ENCODE measurements around the gene TMBIM1.

Gene TMBIM1

DNA sequence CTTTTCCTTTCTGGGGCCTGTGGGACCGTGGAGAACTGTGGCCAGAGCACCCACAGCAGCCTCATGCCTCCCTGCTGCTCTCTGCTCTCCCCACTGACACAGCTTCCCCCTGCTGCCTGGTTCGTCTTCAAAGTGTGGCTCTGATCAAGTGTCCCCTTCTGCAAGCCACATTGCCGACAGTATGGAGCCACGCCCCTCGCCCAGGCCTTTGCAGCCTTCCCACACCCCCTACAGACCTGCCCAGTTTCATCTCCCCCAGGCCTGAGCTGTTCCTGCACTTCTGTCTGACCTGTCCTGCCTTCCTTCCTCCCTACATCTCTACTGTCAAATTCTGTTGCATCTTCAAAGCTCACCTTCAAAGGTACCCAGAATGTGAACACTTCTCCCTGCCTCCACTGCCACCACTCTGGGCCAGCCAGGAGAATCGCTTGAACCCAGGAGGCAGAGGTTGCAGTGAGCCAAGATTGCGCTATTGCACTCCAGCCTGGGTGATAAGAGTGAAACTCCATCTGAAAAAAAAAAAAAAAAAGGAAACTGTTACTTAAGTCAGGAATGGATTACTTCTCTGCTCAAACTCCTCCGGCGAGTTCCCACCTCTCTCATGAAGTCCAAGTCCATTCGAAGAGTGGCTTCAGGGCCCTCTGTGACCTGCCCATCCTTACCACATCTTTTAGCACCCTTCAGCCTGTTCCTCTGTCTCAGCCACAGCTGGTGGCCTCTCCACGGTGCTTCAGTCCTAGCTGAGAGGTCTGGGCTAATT, 35.3 kb upstream of the TMBIM1 start:
- Histone ChIP-seq H3K36me3 (ENCODE audit: control insufficient read depth, insufficient read depth, low read length) (no peaks in the 10 kb centered on the region), H3K4me1 (ENCODE audit: control insufficient read depth, insufficient read depth, low read length) (peaks cover 48% of the 10 kb centered on the region), H3K9me3 (ENCODE audit: control insufficient read depth, low read length) (no peaks in the 10 kb centered on the region), H3K9ac (ENCODE audit: low read length) (no peak overlapping the region), H3K4me3 (ENCODE audit: low read length) (no peak overlapping the region), H3K27me3 (ENCODE audit: control insufficient read depth, insufficient read depth, low read length) (no peaks in the 10 kb centered on the region)

DNA sequence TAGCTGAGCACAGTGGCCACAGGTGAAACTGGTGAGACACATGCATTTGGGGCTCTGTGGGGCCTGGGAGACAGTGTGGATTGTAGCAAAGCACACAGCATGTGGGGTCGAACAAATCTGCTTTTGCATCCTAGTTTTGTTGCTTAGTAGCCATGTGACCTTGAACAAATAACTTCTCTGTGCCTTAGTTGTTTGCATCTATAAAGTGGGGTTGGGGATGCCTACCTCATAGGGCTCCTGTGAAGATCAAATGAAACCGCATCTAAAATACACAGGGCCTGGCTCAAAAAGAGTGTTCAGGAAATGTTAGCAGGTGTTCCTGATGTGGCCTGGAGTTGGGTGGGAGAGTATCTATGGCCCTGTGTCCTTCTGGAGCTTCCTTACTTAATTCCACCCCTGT, 34.0 kb upstream of the TMBIM1 start:
- H3K4me3 ChIP-seq (ENCODE audit: low read length): no peak overlapping the region
- no peaks in the 10 kb centered on the region for H3K9me3 ChIP-seq (ENCODE audit: control insufficient read depth, low read length)
- no peaks in the 10 kb centered on the region for H3K27me3 ChIP-seq (ENCODE audit: control insufficient read depth, insufficient read depth, low read length)
- peak overlapping the region; percentile 12 for H3K9ac ChIP-seq (ENCODE audit: low read length)
- peaks cover 61% of the 10 kb centered on the region for H3K4me1 ChIP-seq (ENCODE audit: control insufficient read depth, insufficient read depth, low read length)
- H3K36me3 ChIP-seq (ENCODE audit: control insufficient read depth, insufficient read depth, low read length): no peaks in the 10 kb centered on the region

DNA sequence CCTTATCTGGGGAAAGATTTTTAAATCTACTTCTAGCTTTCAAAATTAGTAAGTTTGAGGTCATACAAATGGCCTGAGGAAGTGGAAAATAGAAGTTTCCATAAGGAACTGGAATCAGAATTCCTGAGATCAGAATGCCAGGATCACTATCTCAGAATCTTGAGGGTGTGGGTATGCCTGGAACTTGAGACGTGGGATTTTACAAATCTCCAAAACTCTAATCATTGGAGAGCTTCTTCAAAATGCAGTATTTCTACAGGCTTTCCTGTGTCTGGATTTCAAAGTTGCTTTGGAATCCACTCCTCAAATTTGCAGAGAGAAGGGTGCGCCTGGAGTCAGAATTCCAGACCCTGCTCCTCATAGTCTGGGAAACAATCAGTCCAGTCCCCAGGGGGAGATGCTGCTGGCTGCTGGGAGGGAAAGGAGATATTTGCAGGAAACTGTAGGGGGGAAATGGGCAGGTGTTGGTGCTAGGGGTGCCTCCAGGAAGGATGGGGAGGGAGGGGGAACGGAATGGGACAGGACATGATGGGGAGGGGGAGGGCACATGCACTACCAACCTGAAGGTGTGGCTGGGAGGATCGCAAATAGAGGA, 33.4 kb upstream of the TMBIM1 start:
- no peaks in the 10 kb centered on the region for H3K9me3 ChIP-seq (ENCODE audit: control insufficient read depth, low read length)
- H3K27me3 ChIP-seq (ENCODE audit: control insufficient read depth, insufficient read depth, low read length): no peaks in the 10 kb centered on the region
- peaks cover 65% of the 10 kb centered on the region for H3K4me1 ChIP-seq (ENCODE audit: control insufficient read depth, insufficient read depth, low read length)
- H3K4me3 ChIP-seq (ENCODE audit: low read length): no peak overlapping the region
- H3K9ac ChIP-seq (ENCODE audit: low read length): peak overlapping the region; percentile 12
- no peaks in the 10 kb centered on the region for H3K36me3 ChIP-seq (ENCODE audit: control insufficient read depth, insufficient read depth, low read length)

DNA sequence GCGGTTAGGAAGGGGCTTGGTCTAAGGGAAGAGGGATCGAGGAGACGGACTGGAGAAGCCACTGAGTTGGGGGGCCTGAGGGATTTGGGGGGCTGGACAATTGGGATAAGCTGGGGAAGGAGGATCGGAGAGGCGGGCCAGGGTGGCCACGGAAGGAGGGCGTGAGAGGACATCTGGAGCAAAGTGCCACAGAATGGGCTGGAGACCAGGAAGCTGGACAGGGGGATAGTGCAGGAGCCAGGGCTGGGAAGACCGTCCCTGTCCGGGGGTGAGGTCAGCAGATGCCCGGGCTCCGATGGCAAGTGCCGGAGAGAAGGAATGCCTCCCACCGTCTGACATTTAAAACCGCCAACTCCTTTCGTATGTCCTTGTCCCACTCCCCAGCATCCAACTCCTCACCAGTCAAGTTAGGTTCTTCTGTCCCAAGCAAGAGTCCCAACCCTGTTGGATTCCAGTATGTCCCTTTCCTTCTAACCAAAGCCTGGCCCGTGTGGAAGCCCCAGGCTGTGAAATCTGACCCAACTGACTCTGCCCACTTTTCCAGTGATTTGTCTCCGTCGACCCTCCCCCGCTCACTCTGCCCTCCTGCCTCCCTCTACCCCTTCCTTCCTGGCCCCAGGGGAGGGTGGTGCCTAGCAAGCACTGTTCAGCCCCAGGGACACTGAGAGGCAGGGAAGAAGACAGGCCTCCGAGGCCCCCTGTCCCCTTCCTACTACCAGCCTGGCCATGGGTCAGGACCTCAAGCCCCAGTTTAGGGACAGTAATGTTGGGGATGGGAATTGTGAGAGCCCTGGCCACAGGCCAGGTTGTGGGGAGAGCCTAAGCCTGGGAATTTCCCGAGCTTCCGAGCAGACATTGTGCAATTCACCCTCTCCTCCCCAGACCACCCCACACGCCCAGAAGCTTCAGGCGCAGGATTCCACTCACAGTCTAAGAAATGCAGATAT, 31.5 kb upstream of the TMBIM1 start:
- Histone ChIP-seq H3K4me3 (ENCODE audit: low read length) (peak overlapping the region; percentile 93), H3K36me3 (ENCODE audit: control insufficient read depth, insufficient read depth, low read length) (no peaks in the 10 kb centered on the region), H3K9me3 (ENCODE audit: control insufficient read depth, low read length) (no peaks in the 10 kb centered on the region), H3K27me3 (ENCODE audit: control insufficient read depth, insufficient read depth, low read length) (no peaks in the 10 kb centered on the region), H3K9ac (ENCODE audit: low read length) (peak overlapping the region; percentile 90), H3K4me1 (ENCODE audit: control insufficient read depth, insufficient read depth, low read length) (peaks cover 55% of the 10 kb centered on the region)

DNA sequence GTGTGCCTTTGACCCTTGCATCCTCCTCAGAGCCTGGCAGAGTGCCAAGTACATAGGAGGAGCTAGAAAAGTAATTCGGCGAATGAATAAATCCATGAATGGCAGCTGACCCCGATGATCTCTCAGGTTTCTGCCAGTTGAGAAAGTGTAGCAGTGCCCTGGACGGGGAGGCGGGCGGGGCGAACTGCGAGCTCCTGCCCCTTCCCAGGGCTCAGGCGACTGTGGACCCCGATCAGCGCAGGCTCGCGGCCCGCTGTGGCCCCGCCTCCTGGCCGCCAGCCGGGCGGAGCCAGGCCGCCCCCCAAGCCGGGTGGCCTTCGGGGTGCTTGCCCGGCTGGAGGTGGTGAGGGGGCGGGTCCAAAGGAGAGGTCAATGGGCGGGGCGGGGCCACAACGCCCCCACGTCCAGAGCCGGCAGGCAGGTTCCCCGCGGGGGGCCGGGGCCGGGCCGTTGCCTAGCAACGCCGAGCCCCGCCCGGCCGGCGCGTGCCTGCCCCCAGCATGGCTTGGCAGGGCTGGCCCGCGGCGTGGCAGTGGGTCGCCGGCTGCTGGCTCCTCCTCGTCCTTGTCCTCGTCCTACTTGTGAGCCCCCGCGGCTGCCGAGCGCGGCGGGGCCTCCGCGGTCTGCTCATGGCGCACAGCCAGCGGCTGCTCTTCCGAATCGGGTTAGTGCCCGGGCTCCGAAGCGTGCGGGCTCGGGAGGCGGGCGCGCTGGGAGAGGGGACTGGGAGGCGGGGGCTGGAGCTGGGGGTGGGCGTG, 30.6 kb upstream of the TMBIM1 start:
- Histone ChIP-seq H3K36me3 (ENCODE audit: control insufficient read depth, insufficient read depth, low read length) (no peaks in the 10 kb centered on the region), H3K9me3 (ENCODE audit: control insufficient read depth, low read length) (no peaks in the 10 kb centered on the region), H3K4me3 (ENCODE audit: low read length) (peak overlapping the region; percentile 93), H3K27me3 (ENCODE audit: control insufficient read depth, insufficient read depth, low read length) (no peaks in the 10 kb centered on the region), H3K9ac (ENCODE audit: low read length) (peak overlapping the region; percentile 90), H3K4me1 (ENCODE audit: control insufficient read depth, insufficient read depth, low read length) (peaks cover 55% of the 10 kb centered on the region)

DNA sequence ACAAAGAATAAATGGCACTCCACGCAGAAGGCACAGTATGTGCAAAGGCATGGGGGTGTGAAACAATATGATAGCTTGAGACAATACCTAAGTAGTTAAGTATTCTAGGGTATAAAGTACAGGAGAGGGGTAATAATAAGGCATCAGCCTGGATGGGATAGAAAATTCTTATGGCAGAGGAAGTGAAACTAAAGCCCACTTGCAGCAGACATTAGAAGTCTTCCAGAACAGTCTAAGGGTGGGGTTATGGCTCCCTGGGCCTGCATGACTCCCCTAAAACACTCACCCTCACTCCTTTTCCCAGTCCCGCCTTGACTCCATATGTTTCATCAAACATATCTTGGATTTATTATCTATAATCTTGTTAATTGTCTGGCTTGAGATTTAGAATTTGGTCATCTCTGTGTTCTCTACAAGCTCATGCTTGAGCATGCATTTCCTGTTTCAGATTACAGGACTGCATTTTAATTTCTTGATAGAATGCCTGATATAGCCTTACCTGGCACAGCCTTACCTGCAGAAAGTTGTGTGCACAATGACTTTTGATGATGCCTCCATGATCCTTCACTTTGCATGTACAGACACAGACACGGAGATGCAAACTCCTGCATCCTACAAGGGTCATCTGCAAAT, 28.5 kb upstream of the TMBIM1 start:
- Histone ChIP-seq H3K9me3 (ENCODE audit: control insufficient read depth, low read length) (no peaks in the 10 kb centered on the region), H3K4me1 (ENCODE audit: control insufficient read depth, insufficient read depth, low read length) (peaks cover 46% of the 10 kb centered on the region), H3K9ac (ENCODE audit: low read length) (no peak overlapping the region), H3K4me3 (ENCODE audit: low read length) (no peak overlapping the region), H3K36me3 (ENCODE audit: control insufficient read depth, insufficient read depth, low read length) (no peaks in the 10 kb centered on the region), H3K27me3 (ENCODE audit: control insufficient read depth, insufficient read depth, low read length) (no peaks in the 10 kb centered on the region)

DNA sequence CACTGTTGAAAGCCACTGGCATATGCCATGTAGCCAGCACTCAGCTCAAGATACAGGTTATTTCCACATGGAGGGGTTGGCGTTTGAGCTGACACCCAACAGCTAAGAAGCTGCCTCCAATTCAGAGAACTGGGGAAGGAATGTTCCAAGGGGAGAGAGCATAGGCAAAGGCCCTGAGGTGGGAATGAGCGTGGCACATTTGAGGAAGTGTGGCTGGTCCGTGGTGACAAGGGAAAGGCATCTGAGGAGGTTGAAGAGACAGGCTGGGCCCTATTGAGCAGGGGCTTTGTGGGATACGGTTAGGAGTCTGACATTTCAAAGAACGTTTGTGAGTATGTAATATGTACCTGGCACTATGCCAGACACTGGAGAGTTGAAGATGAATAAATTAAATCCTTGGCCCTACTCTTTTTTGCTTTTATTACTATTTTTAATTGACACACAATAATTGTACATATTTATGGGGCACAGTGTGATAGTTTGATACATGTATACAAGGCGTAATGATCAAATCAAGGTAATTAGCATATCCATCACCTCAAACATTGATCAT, 27.6 kb upstream of the TMBIM1 start:
- no peak overlapping the region for H3K4me3 ChIP-seq (ENCODE audit: low read length)
- no peak overlapping the region for H3K9ac ChIP-seq (ENCODE audit: low read length)
- H3K9me3 ChIP-seq (ENCODE audit: control insufficient read depth, low read length): no peaks in the 10 kb centered on the region
- H3K4me1 ChIP-seq (ENCODE audit: control insufficient read depth, insufficient read depth, low read length): peaks cover 44% of the 10 kb centered on the region
- no peaks in the 10 kb centered on the region for H3K27me3 ChIP-seq (ENCODE audit: control insufficient read depth, insufficient read depth, low read length)
- H3K36me3 ChIP-seq (ENCODE audit: control insufficient read depth, insufficient read depth, low read length): no peaks in the 10 kb centered on the region

DNA sequence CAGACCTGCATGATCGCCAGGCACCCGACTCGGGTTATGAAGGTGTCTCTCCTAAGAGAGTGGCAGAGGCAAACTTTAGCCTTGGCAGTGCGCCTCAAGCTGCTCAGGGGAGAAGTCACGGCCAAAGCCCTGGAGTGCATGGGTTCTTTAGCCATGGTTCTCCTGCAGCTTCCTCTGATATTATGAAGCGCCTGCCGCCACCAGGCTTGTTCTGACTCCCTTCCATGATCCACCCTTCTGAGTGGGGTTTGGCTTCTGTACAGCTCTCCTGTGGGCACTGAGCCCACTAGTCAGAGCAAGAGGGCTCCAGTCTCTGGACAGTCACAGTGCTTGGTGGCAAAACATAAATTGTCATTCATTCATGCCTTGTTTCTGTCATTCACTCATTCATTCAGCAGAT, 25.9 kb upstream of the TMBIM1 start:
- H3K9ac ChIP-seq (ENCODE audit: low read length): no peak overlapping the region
- H3K27me3 ChIP-seq (ENCODE audit: control insufficient read depth, insufficient read depth, low read length): no peaks in the 10 kb centered on the region
- no peaks in the 10 kb centered on the region for H3K36me3 ChIP-seq (ENCODE audit: control insufficient read depth, insufficient read depth, low read length)
- peaks cover 34% of the 10 kb centered on the region for H3K4me1 ChIP-seq (ENCODE audit: control insufficient read depth, insufficient read depth, low read length)
- no peak overlapping the region for H3K4me3 ChIP-seq (ENCODE audit: low read length)
- no peaks in the 10 kb centered on the region for H3K9me3 ChIP-seq (ENCODE audit: control insufficient read depth, low read length)

DNA sequence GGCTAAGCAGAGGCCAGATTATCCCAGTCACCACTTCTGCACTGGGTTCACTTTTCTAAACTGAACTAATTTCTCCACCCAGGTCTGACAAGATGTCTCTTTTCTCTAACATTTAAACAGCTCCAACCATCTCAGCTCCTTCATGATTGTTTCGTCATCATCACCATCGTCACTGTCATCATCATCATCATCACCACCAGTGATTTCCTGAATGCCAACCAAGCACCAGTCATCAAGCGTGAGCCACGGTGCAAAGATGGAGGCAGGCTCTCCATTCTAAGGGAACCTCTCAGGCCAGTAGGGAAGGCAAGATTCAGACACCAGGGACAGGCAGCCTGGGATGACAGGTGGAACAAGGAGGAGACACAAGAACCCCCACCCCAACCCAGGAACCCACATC, 25.5 kb upstream of the TMBIM1 start:
- Histone ChIP-seq H3K4me3 (ENCODE audit: low read length) (no peak overlapping the region), H3K9me3 (ENCODE audit: control insufficient read depth, low read length) (no peaks in the 10 kb centered on the region), H3K4me1 (ENCODE audit: control insufficient read depth, insufficient read depth, low read length) (peaks cover 34% of the 10 kb centered on the region), H3K9ac (ENCODE audit: low read length) (no peak overlapping the region), H3K27me3 (ENCODE audit: control insufficient read depth, insufficient read depth, low read length) (no peaks in the 10 kb centered on the region), H3K36me3 (ENCODE audit: control insufficient read depth, insufficient read depth, low read length) (no peaks in the 10 kb centered on the region)

DNA sequence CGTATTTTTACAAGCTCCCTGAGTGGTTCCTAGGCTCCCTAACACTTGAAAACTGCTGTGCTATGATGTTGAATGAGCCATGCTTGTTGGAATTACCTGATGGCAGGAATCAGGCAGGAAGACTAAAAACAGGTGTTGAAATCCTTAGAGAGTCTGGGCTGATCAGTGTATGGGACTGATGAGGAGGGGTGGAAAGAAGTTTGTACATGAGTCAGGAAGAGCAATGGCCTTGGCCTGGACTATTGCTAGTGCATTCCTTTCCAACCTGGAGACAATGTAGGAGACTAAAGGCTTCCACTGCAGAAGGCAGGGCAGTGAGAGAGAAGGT, 25.0 kb upstream of the TMBIM1 start:
- Histone ChIP-seq H3K27me3 (ENCODE audit: control insufficient read depth, insufficient read depth, low read length) (no peaks in the 10 kb centered on the region), H3K9me3 (ENCODE audit: control insufficient read depth, low read length) (no peaks in the 10 kb centered on the region), H3K4me1 (ENCODE audit: control insufficient read depth, insufficient read depth, low read length) (peaks cover 29% of the 10 kb centered on the region), H3K36me3 (ENCODE audit: control insufficient read depth, insufficient read depth, low read length) (no peaks in the 10 kb centered on the region), H3K9ac (ENCODE audit: low read length) (peak overlapping the region; percentile 10), H3K4me3 (ENCODE audit: low read length) (no peak overlapping the region)

DNA sequence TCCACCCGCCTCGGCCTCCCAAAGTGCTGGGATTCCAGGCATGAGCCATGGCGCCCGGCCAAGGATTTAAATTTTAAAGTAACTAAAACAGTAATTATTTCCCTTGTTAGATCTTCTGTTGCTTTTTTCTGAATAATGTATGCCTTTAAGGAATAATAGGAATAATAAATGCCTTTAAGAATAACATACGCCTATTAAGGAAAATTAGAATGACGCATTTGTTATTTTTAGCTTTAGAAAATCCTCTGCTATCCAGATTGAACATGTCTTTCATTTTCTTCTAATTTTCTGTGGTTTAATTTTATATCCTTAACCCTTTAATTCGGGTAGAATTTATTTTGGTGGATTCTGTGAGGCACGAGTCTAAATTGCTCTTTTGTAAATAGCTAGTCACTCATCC, 23.1 kb upstream of the TMBIM1 start:
- peak overlapping the region; percentile 18 for H3K9ac ChIP-seq (ENCODE audit: low read length)
- no peaks in the 10 kb centered on the region for H3K27me3 ChIP-seq (ENCODE audit: control insufficient read depth, insufficient read depth, low read length)
- H3K36me3 ChIP-seq (ENCODE audit: control insufficient read depth, insufficient read depth, low read length): no peaks in the 10 kb centered on the region
- H3K4me3 ChIP-seq (ENCODE audit: low read length): no peak overlapping the region
- no peaks in the 10 kb centered on the region for H3K9me3 ChIP-seq (ENCODE audit: control insufficient read depth, low read length)
- H3K4me1 ChIP-seq (ENCODE audit: control insufficient read depth, insufficient read depth, low read length): peaks cover 29% of the 10 kb centered on the region
